H9 (cell line): ENCODE results near the gene DOCK1. TPM values are rescaled to one million over a fixed set of nuclear protein-coding genes. Genes with fewer than 3 reads are reported as not detected.

Experiments used
- DNase-seq: peaks from one replicate; pipeline ENCODE4 v3.0.0-alpha.2; 2017
- H2AFZ ChIP-seq: one replicate; pipeline ENCODE4 v1.6.1; 2013; ENCODE audit warnings: mild to moderate bottlenecking, low read length, control low read depth, moderate library complexity
- H2AK5ac ChIP-seq: 2 replicates; pipeline ENCODE4 v1.6.1; 2013; ENCODE audit warnings: low read length, control low read depth, mixed read lengths; ENCODE audit not compliant: insufficient read length
- H2BK120ac ChIP-seq: one replicate; pipeline ENCODE4 v1.6.1; 2013; ENCODE audit warnings: low read depth, mild to moderate bottlenecking, low read length, control low read depth, inconsistent platforms; ENCODE audit not compliant: poor library complexity, severe bottlenecking
- H2BK12ac ChIP-seq: 2 replicates; pipeline ENCODE4 v1.6.1; 2013; ENCODE audit warnings: low read length, control low read depth, mixed read lengths, low read depth; ENCODE audit not compliant: insufficient read length
- H2BK15ac ChIP-seq: 2 replicates; pipeline ENCODE4 v1.6.1; 2013; ENCODE audit warnings: low read depth, low read length, control low read depth
- H2BK20ac ChIP-seq: one replicate; pipeline ENCODE4 v1.6.1; 2013; ENCODE audit warnings: low read depth, mild to moderate bottlenecking, low read length, control low read depth, inconsistent platforms; ENCODE audit not compliant: poor library complexity, severe bottlenecking
- H2BK5ac ChIP-seq: 2 replicates; pipeline ENCODE4 v1.6.1; 2013; ENCODE audit warnings: low read length, control low read depth, mixed read lengths; ENCODE audit not compliant: insufficient read length
- H3K14ac ChIP-seq: 2 replicates; pipeline ENCODE4 v1.6.1; 2013; ENCODE audit warnings: low read length, control low read depth; ENCODE audit not compliant: insufficient read depth
- H3K18ac ChIP-seq: 2 replicates; pipeline ENCODE4 v1.6.1; 2013; ENCODE audit warnings: low read depth, mild to moderate bottlenecking, mixed read lengths, low read length, control low read depth; ENCODE audit not compliant: insufficient read length
- H3K23ac ChIP-seq: 2 replicates; pipeline ENCODE4 v1.6.1; 2013; ENCODE audit warnings: low read length, control low read depth, mixed read lengths, low read depth; ENCODE audit not compliant: insufficient read length
- H3K23me2 ChIP-seq: 2 replicates; pipeline ENCODE4 v1.6.1; 2013; ENCODE audit warnings: low read depth, mild to moderate bottlenecking, mixed read lengths, low read length, control low read depth; ENCODE audit not compliant: insufficient read length, poor library complexity, severe bottlenecking
- H3K27ac ChIP-seq: 2 replicates; pipeline ENCODE4 v1.5.1; 2013; ENCODE audit warnings: low read length, control low read depth, mixed read lengths, low read depth; ENCODE audit not compliant: insufficient read length
- H3K27me3 ChIP-seq: 2 replicates; pipeline ENCODE4 v1.6.1; 2013; ENCODE audit warnings: low read length, control low read depth, inconsistent platforms; ENCODE audit not compliant: insufficient read depth
- H3K4ac ChIP-seq: 2 replicates; pipeline ENCODE4 v1.6.1; 2013; ENCODE audit warnings: low read depth, mild to moderate bottlenecking, control low read depth, inconsistent platforms, low read length, moderate library complexity
- H3K4me1 ChIP-seq: 2 replicates; pipeline ENCODE4 v1.6.1; 2013; ENCODE audit warnings: low read length, control low read depth, inconsistent platforms; ENCODE audit not compliant: insufficient read depth
- H3K4me2 ChIP-seq: 2 replicates; pipeline ENCODE4 v1.6.1; 2013; ENCODE audit warnings: low read length, control low read depth, mixed read lengths; ENCODE audit not compliant: insufficient read length, insufficient read depth
- H3K56ac ChIP-seq: 2 replicates; pipeline ENCODE4 v1.6.1; 2013; ENCODE audit warnings: low read depth, mild to moderate bottlenecking, mixed read lengths, low read length, control low read depth; ENCODE audit not compliant: insufficient read length
- H3K79me1 ChIP-seq: 2 replicates; pipeline ENCODE4 v1.6.1; 2013; ENCODE audit warnings: low read depth, mild to moderate bottlenecking, moderate library complexity, low read length, control low read depth, inconsistent platforms; ENCODE audit not compliant: insufficient read depth, poor library complexity, severe bottlenecking
- H3K79me2 ChIP-seq: 2 replicates; pipeline ENCODE4 v1.6.1; 2013; ENCODE audit warnings: low read length, control low read depth, inconsistent platforms; ENCODE audit not compliant: insufficient read depth
- H3K9ac ChIP-seq: 2 replicates; pipeline ENCODE4 v1.6.1; 2013; ENCODE audit warnings: low read length, control low read depth, mixed read lengths; ENCODE audit not compliant: insufficient read length; ENCODE audit errors: extremely low read depth
- H3K9me3 ChIP-seq: one replicate; pipeline ENCODE4 v1.6.1; 2013; ENCODE audit warnings: low read depth, low read length, inconsistent platforms; ENCODE audit not compliant: control insufficient read depth
- H3T11ph ChIP-seq: one replicate; pipeline ENCODE4 v1.6.1; 2013; ENCODE audit warnings: mild to moderate bottlenecking, low read length, control low read depth, inconsistent platforms
- H4K20me1 ChIP-seq: one replicate; pipeline ENCODE4 v1.6.1; 2013; ENCODE audit not compliant: control insufficient read depth, insufficient read length, insufficient read depth
- H4K5ac ChIP-seq: 2 replicates; pipeline ENCODE4 v1.6.1; 2013; ENCODE audit warnings: low read depth, mild to moderate bottlenecking, mixed read lengths, low read length, control low read depth; ENCODE audit not compliant: insufficient read length
- H4K8ac ChIP-seq: replicated peaks from 2 replicates; pipeline ENCODE4 v1.6.1; 2013; ENCODE audit warnings: low read length, control low read depth, mixed read lengths, low read depth; ENCODE audit not compliant: insufficient read length
- H4K91ac ChIP-seq: 2 replicates; pipeline ENCODE4 v1.6.1; 2013; ENCODE audit warnings: low read depth, mild to moderate bottlenecking, moderate library complexity, mixed read lengths, low read length, control low read depth; ENCODE audit not compliant: insufficient read length
- H3K27ac Mint-ChIP-seq, 3 experiments: 2 replicates in 2 of 3; 3 replicates in 1 of 3; pipeline ENCODE4 v1.8.0; 2020 to 2021; ENCODE audit warnings: mixed read lengths in 3 of 3, mild to moderate bottlenecking in 1 of 3, moderate library complexity in 1 of 3
- H3K27me3 Mint-ChIP-seq: 2 replicates; pipeline ENCODE4 v1.8.0; 2021; ENCODE audit warnings: low read depth, mild to moderate bottlenecking, moderate library complexity, mixed read lengths
- H3K36me3 Mint-ChIP-seq, 3 experiments: 2 replicates in 2 of 3; 3 replicates in 1 of 3; pipeline ENCODE4 v1.8.0; 2020 to 2021; ENCODE audit warnings: low read depth in 3 of 3, mixed read lengths in 3 of 3; ENCODE audit not compliant: insufficient read depth in 1 of 3
- H3K4me1 Mint-ChIP-seq, 2 experiments: 2 replicates each; pipeline ENCODE4 v1.8.0; 2020; ENCODE audit warnings: mixed read lengths in 2 of 2
- H3K4me3 Mint-ChIP-seq, 2 experiments: 2 replicates in 1 of 2; 3 replicates in 1 of 2; pipeline ENCODE4 v1.8.0; 2020 to 2021; ENCODE audit warnings: mild to moderate bottlenecking in 2 of 2, mixed read lengths in 2 of 2, moderate library complexity in 1 of 2
- H3K9me3 Mint-ChIP-seq, 2 experiments: 2 replicates in 1 of 2; 3 replicates in 1 of 2; pipeline ENCODE4 v1.8.0; 2020; ENCODE audit warnings: mild to moderate bottlenecking in 2 of 2, mixed read lengths in 2 of 2, moderate library complexity in 1 of 2
- WGBS: extraction: QIAGEN DNeasy Blood & Tissue Kit; methylation state at CpG from one replicate; pipeline ENCODE4 v1.1.7; 2013; ENCODE audit warnings: missing lambda C conversion rate, low lambda C conversion rate, mixed read lengths; ENCODE audit not compliant: insufficient read length; ENCODE audit errors: extremely low coverage; 5-methylcytosine and 5-hydroxymethylcytosine counted together
- total RNA-seq: library from RNA; stranded (reverse); gene quantifications from 2 replicates; pipeline ENCODE4 v1.2.1, GENCODE V29; 2021
- TF ChIP-seq, protein P1 (sequence below): fragments of 200-600 bp; sonication (generic); conservative IDR thresholded peaks from 3 replicates; pipeline ENCODE4 v1.8.0; 2021; ENCODE audit warnings: antibody characterized with exemption, mild to moderate bottlenecking

The DOCK1 gene
- total RNA-seq, 1 experiment from 2014 or later: 57.0 TPM

DNA sequence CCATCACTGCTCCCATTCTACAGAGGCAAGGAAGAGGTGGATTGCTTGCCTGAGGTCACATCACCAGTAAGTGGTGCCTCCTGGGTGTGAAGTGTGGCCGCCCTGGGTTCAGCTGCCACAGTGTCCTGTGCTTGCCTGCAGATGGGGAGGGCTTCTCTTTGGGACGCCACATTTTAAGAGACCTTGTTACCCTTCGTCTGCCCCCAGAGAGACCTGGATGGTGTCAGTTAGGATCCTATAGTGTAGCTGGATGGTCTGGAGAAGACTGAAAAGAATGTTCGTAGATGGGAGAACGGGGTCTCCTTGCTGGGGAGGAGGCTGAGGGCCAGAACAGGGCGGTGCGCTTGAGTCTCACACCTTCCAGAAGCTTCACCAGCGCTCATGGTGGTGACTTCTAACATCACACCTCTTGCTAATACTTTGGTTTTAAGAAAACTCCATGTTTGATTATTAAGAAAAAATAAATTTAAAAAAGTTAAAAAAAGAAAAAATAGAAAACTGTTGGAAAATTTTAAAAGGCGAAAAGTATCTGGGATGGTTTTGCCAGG lies 2.3 kb downstream of the DOCK1 start:
- no peak overlapping the region for H2AFZ ChIP-seq
- H2BK5ac ChIP-seq: no peak overlapping the region
- TF ChIP-seq, protein P1, sequence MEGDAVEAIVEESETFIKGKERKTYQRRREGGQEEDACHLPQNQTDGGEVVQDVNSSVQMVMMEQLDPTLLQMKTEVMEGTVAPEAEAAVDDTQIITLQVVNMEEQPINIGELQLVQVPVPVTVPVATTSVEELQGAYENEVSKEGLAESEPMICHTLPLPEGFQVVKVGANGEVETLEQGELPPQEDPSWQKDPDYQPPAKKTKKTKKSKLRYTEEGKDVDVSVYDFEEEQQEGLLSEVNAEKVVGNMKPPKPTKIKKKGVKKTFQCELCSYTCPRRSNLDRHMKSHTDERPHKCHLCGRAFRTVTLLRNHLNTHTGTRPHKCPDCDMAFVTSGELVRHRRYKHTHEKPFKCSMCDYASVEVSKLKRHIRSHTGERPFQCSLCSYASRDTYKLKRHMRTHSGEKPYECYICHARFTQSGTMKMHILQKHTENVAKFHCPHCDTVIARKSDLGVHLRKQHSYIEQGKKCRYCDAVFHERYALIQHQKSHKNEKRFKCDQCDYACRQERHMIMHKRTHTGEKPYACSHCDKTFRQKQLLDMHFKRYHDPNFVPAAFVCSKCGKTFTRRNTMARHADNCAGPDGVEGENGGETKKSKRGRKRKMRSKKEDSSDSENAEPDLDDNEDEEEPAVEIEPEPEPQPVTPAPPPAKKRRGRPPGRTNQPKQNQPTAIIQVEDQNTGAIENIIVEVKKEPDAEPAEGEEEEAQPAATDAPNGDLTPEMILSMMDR: peak; percentile 39; the same call in 2 of the 3 replicates
- peaks cover 9% of the 10 kb centered on the region; the same call in 1 of the 2 replicates for H3K4me1 ChIP-seq
- H2BK15ac ChIP-seq: no peak overlapping the region
- H3K27ac ChIP-seq: no peak overlapping the region
- H3K9ac ChIP-seq: no peak overlapping the region
- peaks cover 33 to 37% of the 10 kb centered on the region in 2 experiments for H3K4me1 Mint-ChIP-seq
- no peaks in the 10 kb centered on the region for H3K27me3 ChIP-seq
- no peaks in the 10 kb centered on the region for H3K9me3 ChIP-seq
- H3K79me1 ChIP-seq: peaks cover 3% of the 10 kb centered on the region
- no peaks in the 10 kb centered on the region; a peak in 1 of 5 replicates for H3K9me3 Mint-ChIP-seq
- H3K79me2 ChIP-seq: peaks cover 33% of the 10 kb centered on the region; the same call in 1 of the 2 replicates
- H2AK5ac ChIP-seq: no peak overlapping the region
- H3K27me3 Mint-ChIP-seq: peaks cover 4% of the 10 kb centered on the region; the same call in 1 of the 2 replicates
- no peak overlapping the region for H3K23ac ChIP-seq
- H2BK20ac ChIP-seq: no peak overlapping the region
- DNase-seq: peak; percentile 27
- H3K56ac ChIP-seq: no peak overlapping the region
- no peak overlapping the region for H3T11ph ChIP-seq
- no peak overlapping the region for H4K8ac ChIP-seq
- no peak overlapping the region for H2BK120ac ChIP-seq
- H4K5ac ChIP-seq: no peak overlapping the region
- WGBS: 100% methylated on average over 1 of the region's 9 CpGs
- H3K18ac ChIP-seq: no peak overlapping the region
- no peak overlapping the region for H3K4me2 ChIP-seq
- peaks cover 3% of the 10 kb centered on the region for H4K20me1 ChIP-seq
- H3K23me2 ChIP-seq: peaks cover 5% of the 10 kb centered on the region
- H3K36me3 Mint-ChIP-seq: peaks cover 12 to 28% (median 27%) of the 10 kb centered on the region in 3 experiments; a peak in 6 of 7 replicates
- no peak overlapping the region for H3K4ac ChIP-seq
- no peak overlapping the region for H4K91ac ChIP-seq
- H3K4me3 Mint-ChIP-seq: peak overlapping the region; percentile 25 to 94; a peak in 2 of 5 replicates
- H2BK12ac ChIP-seq: no peak overlapping the region
- H3K27ac Mint-ChIP-seq: no peak overlapping the region; a peak in 1 of 7 replicates
- no peak overlapping the region for H3K14ac ChIP-seq
